Heart left ventricle (tissue), 16 donors: ENCODE data around the gene DBN1. TPM values are rescaled to one million over a fixed set of nuclear protein-coding genes. Genes with fewer than 3 reads are reported as not detected.

Experiments
- ATAC-seq, 4 donors: fragments of 200-7000 bp; cut with Tn5 transposase; one replicate each; pipeline ENCODE4 v1.9.1; 2020 to 2022; ENCODE audit warnings: moderate library complexity in 4 of 4, mild to moderate bottlenecking in 3 of 4, moderate number of reproducible peaks in 1 of 4
- DNase-seq, 5 donors: peaks; one replicate each; pipeline ENCODE4 v3.0.0-alpha.2; 2020
- H3K27ac ChIP-seq, 12 donors: fragments of 200-600 bp; sonication (generic) in 4 of 12; one replicate each; pipeline versions ENCODE4 v1.5.0 to v1.8.0; 2016 to 2022; ENCODE audit warnings: mild to moderate bottlenecking in 2 of 12
- H3K27me3 ChIP-seq, 9 donors: fragments of 200-600 bp; sonication (generic) in 2 of 9; one replicate each; pipeline versions ENCODE4 v1.5.1 to v1.8.0; 2016 to 2022; ENCODE audit warnings: mild to moderate bottlenecking in 3 of 9
- H3K36me3 ChIP-seq, 9 donors: fragments of 200-600 bp; sonication (generic) in 2 of 9; one replicate each; pipeline versions ENCODE4 v1.5.0 to v1.8.0; 2018 to 2022; ENCODE audit warnings: mild to moderate bottlenecking in 2 of 9
- H3K4me1 ChIP-seq, 12 donors: fragments of 200-600 bp; sonication (generic) in 4 of 12; one replicate each; pipeline versions ENCODE4 v1.5.0 to v1.8.0; 2016 to 2022; ENCODE audit warnings: mild to moderate bottlenecking in 3 of 12
- H3K4me3 ChIP-seq, 12 donors: fragments of 200-600 bp; sonication (generic) in 4 of 12; one replicate each; pipeline versions ENCODE4 v1.5.0 to v1.8.0; 2017 to 2022; ENCODE audit warnings: mild to moderate bottlenecking in 9 of 12, moderate library complexity in 4 of 12
- H3K9me3 ChIP-seq, 12 donors: fragments of 200-600 bp; sonication (generic) in 4 of 12; one replicate each; pipeline versions ENCODE4 v1.5.0 to v1.8.0; 2016 to 2022; ENCODE audit warnings: mild to moderate bottlenecking in 1 of 12
- CTCF ChIP-seq, 12 donors: fragments of 200-600 bp; sonication (generic) in 4 of 12; IDR thresholded peaks; one replicate each; pipeline versions ENCODE4 v1.5.0 to v1.8.0; 2018 to 2022; ENCODE audit warnings: antibody characterized with exemption in 12 of 12, mild to moderate bottlenecking in 5 of 12
- POLR2A ChIP-seq, 2 donors: fragments of 450-650 bp; IDR thresholded peaks; one replicate each; pipeline ENCODE4 v1.6.1; 2017; ENCODE audit warnings: antibody characterized with exemption in 2 of 2, mild to moderate bottlenecking in 2 of 2, moderate library complexity in 2 of 2
- WGBS, 4 donors: extraction: QIAGEN DNeasy Blood & Tissue Kit in 2 of 4; methylation state at CpG; one replicate each; pipeline versions ENCODE4 v1.1.5 to v1.1.7; 2013 to 2018; 5-methylcytosine and 5-hydroxymethylcytosine counted together
- intact Hi-C, 10 donors: fragments of 100-400 bp; cut with DNase I; formaldehyde crosslinking; loops; one replicate each; pipeline versions ENCODE4 v1.11.1 to v1.14.2; 2022
- polyA plus RNA-seq, 2 donors: library from polyadenylated mRNA; stranded (reverse); fragments of 200-250 nt; gene quantifications; one replicate each; pipeline ENCODE4 v1.2.3, GENCODE V29; 2013
- total RNA-seq, 9 donors: library from RNA; depleted of rRNA in 2 of 9; stranded (reverse); fragments of >200 nt in 2 of 9; fragmentation: NEBNext Ultra II Directional in 3 of 9; extraction: Animal tissue kit (Norgen Biotek cat#: 25700) in 3 of 9; gene quantifications; one replicate each; pipeline versions ENCODE4 v1.1.0 to v1.2.4, GENCODE V29; 2016 to 2023
- donor health status: ischemic (EF 13 %, LVEDD 7.1; RV severe dilation, severe dysfunction).
- donor health status: healthy with polysubstance abuse.
- donor health status: DM: no; HTN: yes; CAD: no.
- donor health status: DM: no; HTN: no; CAD: no.
- donor health status: ischemic (EF 25% LVEDD 6.9; RV normal size, moderate dysfunction).
- donor health status: ischemic (EF 25% LVEDD 5.7; RV mildly dilated, moderate dysfunction).
- donor health status: healthy.
- donor health status: DM: yes; HTN: yes; CAD: no.
- donor health status: ischemic (EF 35%, LVEDD 5.7; RV mildly dilated, moderate dysfunction).
- donor health status: nonischemic (EF 11% LVEDD 7.7; RV severe dilation, severe dysfunction).
- donor health status: DM: yes; HTN: yes; CAD: no.
- donor health status: PGD.
- donor health status: ischemic (EF 29% LVEDD 5.4; RV normal size, mild dysfunction).
- donor health status: nonischemic (EF 23%, LVEDD 6.1; RV moderate dilation, normal function).

The DBN1 gene
- total and polyA plus RNA-seq, 11 donors: 12.3 to 60.7 (median 23.3) TPM

GRCh38 chr5:177432143-177432838 is 41.1 kb downstream of the DBN1 start:
- intact Hi-C loops: no loop called here
- WGBS, 4 donors: 49 to 76% (median 69%) methylated on average over 11 to 18 of the region's 18 CpGs
- ATAC-seq: peak; percentile 81 to 88 (median 86)

GRCh38 chr5:177431317-177432142 is 41.9 kb downstream of the DBN1 start:
- peaks cover 0 to 58% (median 46%) of the 10 kb centered on the region in 9 donors for H3K36me3 ChIP-seq
- H3K4me1 ChIP-seq: peaks cover 2 to 73% (median 31%) of the 10 kb centered on the region in 12 donors
- peak overlapping the region in 2 of 12 donors; percentile 5 to 29 for H3K4me3 ChIP-seq
- no peaks in the 10 kb centered on the region for H3K9me3 ChIP-seq
- TF ChIP-seq POLR2A (IDR thresholded peaks at IDR 0.05) (no peak), CTCF (IDR thresholded peaks at IDR 0.05) (no peak)
- H3K27ac ChIP-seq: peak overlapping the region in 8 of 12 donors; percentile 15 to 95 (median 36)
- 46 to 80% (median 71%) methylated on average over 16 to 29 of the region's 29 CpGs for WGBS, 4 donors
- DNase-seq (peak in 4 of 5 donors; percentile 51 to 80 (median 56)), ATAC-seq (peak in 3 of 4 donors; percentile 4 to 27 (median 5))
- no peaks in the 10 kb centered on the region for H3K27me3 ChIP-seq
- intact Hi-C loops: no loop called here

More at GRCh38 chr5:177432143-177432838, 41.1 kb downstream of the DBN1 start:
- Histone ChIP-seq H3K27me3 (no peaks in the 10 kb centered on the region), H3K4me3 (peak overlapping the region in 2 of 12 donors; percentile 5 to 29), H3K4me1 (peaks cover 2 to 68% (median 28%) of the 10 kb centered on the region in 12 donors), H3K9me3 (no peaks in the 10 kb centered on the region), H3K36me3 (peaks cover 0 to 64% (median 52%) of the 10 kb centered on the region in 9 donors), H3K27ac (peak overlapping the region in 8 of 12 donors; percentile 22 to 95 (median 37))
- TF ChIP-seq CTCF (IDR thresholded peaks at IDR 0.05): peak in 1 of 12 donors; percentile 5
- TF ChIP-seq POLR2A (IDR thresholded peaks at IDR 0.05): no peak
- DNase-seq: peak in 4 of 5 donors; percentile 52 to 76 (median 64)

GRCh38 chr5:177430972-177431316 is 42.5 kb downstream of the DBN1 start:
- ATAC-seq (no peak), DNase-seq (no peak)
- H3K27ac ChIP-seq: peak overlapping the region in 4 of 12 donors; percentile 9 to 95 (median 40)
- H3K36me3 ChIP-seq: peaks cover 0 to 52% (median 40%) of the 10 kb centered on the region in 9 donors
- peaks cover 2 to 73% (median 31%) of the 10 kb centered on the region in 12 donors for H3K4me1 ChIP-seq
- no peaks in the 10 kb centered on the region for H3K9me3 ChIP-seq
- intact Hi-C loops: no loop called here
- H3K27me3 ChIP-seq: no peaks in the 10 kb centered on the region
- 81 to 100% (median 97%) methylated on average over 6 to 7 of the region's 7 CpGs for whole genome bisulfite sequencing, 4 donors
- TF ChIP-seq POLR2A (IDR thresholded peaks at IDR 0.05): no peak
- TF ChIP-seq CTCF (IDR thresholded peaks at IDR 0.05): no peak
- H3K4me3 ChIP-seq: peak overlapping the region in 1 of 12 donors; percentile 29
